Measurements from ENCODE around the gene PLEKHJ1. TPM values are rescaled to one million over a fixed set of nuclear protein-coding genes. Genes with fewer than 3 reads are reported as not detected.

The PLEKHJ1 gene
- total and polyA plus RNA-seq, 3 donors from 2014 or later, result 111 to 153 (median 126) TPM

- WGBS, 2 donors, result 92 to 97% methylated on average over 6 to 15 of the region's 15 CpGs
- Histone ChIP-seq H3K27me3 (no peaks in the 10 kb centered on the region), H3K36me3 (ENCODE audit: low read depth, missing control alignments) (no peaks in the 10 kb centered on the region), H3K4me3 (no peak overlapping the region), H3K9me3 (no peaks in the 10 kb centered on the region), H3K27ac (no peak overlapping the region), H3K4me1 (no peaks in the 10 kb centered on the region)
- TF ChIP-seq CTCF (IDR thresholded peaks at IDR 0.05) (no peak), POLR2A (IDR thresholded peaks at IDR 0.05) (no peak)
- no peak for DNase-seq
- intact Hi-C loops (cut with DNase I; ENCODE audit: low total_unique reads), result no loop called here
Measured at GRCh38 chr19:2197270-2197669, 38.9 kb downstream of the PLEKHJ1 start.

- Histone ChIP-seq H3K9me3 (no peaks in the 10 kb centered on the region), H3K4me1 (no peaks in the 10 kb centered on the region), H3K36me3 (ENCODE audit: low read depth, missing control alignments) (no peaks in the 10 kb centered on the region), H3K27ac (no peak overlapping the region), H3K4me3 (no peak overlapping the region), H3K27me3 (no peaks in the 10 kb centered on the region)
- no peak for TF ChIP-seq CTCF (IDR thresholded peaks at IDR 0.05)
- no peak for TF ChIP-seq POLR2A (IDR thresholded peaks at IDR 0.05)
- 94% methylated on average over 19 of the region's 19 CpGs; no CpG with 5 or more reads in 1 of the 2 donors for WGBS, 2 donors
- DNase-seq, result no peak
- intact Hi-C loops (cut with DNase I; ENCODE audit: low total_unique reads), result no loop called here
Measured at GRCh38 chr19:2195914-2196313, 40.2 kb downstream of the PLEKHJ1 start.

GRCh38 chr19:2195361-2195760 is 40.8 kb downstream of the PLEKHJ1 start:
- Histone ChIP-seq H3K27ac (no peak overlapping the region), H3K9me3 (no peaks in the 10 kb centered on the region), H3K4me1 (no peaks in the 10 kb centered on the region), H3K27me3 (no peaks in the 10 kb centered on the region), H3K36me3 (ENCODE audit: low read depth, missing control alignments) (no peaks in the 10 kb centered on the region), H3K4me3 (no peak overlapping the region)
- intact Hi-C loops (cut with DNase I; ENCODE audit: low total_unique reads), result no loop called here
- DNase-seq, result no peak
- WGBS, 2 donors, result 93 to 97% methylated on average over 7 to 10 of the region's 13 CpGs
- TF ChIP-seq POLR2A (IDR thresholded peaks at IDR 0.05), result no peak
- TF ChIP-seq CTCF (IDR thresholded peaks at IDR 0.05), result no peak

- Histone ChIP-seq H3K36me3 (ENCODE audit: low read depth, missing control alignments) (no peaks in the 10 kb centered on the region), H3K27ac (no peak overlapping the region), H3K4me1 (no peaks in the 10 kb centered on the region), H3K9me3 (no peaks in the 10 kb centered on the region), H3K4me3 (no peak overlapping the region), H3K27me3 (no peaks in the 10 kb centered on the region)
- no peak for DNase-seq
- no peak for TF ChIP-seq CTCF (IDR thresholded peaks at IDR 0.05)
- TF ChIP-seq POLR2A (IDR thresholded peaks at IDR 0.05), result no peak
- WGBS, 2 donors, result 91 to 94% methylated on average over 23 to 25 of the region's 25 CpGs
- intact Hi-C loops (cut with DNase I; ENCODE audit: low total_unique reads), result no loop called here
Measured at GRCh38 chr19:2194513-2195078, 41.5 kb downstream of the PLEKHJ1 start.

- no peak overlapping the region for H3K4me3 ChIP-seq
- H3K9me3 ChIP-seq, result no peaks in the 10 kb centered on the region
- H3K36me3 ChIP-seq (ENCODE audit: low read depth, missing control alignments), result no peaks in the 10 kb centered on the region
- H3K27ac ChIP-seq, result no peak overlapping the region
- DNase-seq, result no peak
- no peaks in the 10 kb centered on the region for H3K27me3 ChIP-seq
- WGBS, 2 donors, result 92 to 94% methylated on average over 18 of the region's 18 CpGs
- intact Hi-C loops (cut with DNase I; ENCODE audit: low total_unique reads), result no loop called here
- no peaks in the 10 kb centered on the region for H3K4me1 ChIP-seq
- TF ChIP-seq CTCF (IDR thresholded peaks at IDR 0.05) (no peak), POLR2A (IDR thresholded peaks at IDR 0.05) (no peak)
Measured at GRCh38 chr19:2193807-2194206, 42.3 kb downstream of the PLEKHJ1 start.
